ENCODE data around the gene BMP7.

BMP7 gene

DNA sequence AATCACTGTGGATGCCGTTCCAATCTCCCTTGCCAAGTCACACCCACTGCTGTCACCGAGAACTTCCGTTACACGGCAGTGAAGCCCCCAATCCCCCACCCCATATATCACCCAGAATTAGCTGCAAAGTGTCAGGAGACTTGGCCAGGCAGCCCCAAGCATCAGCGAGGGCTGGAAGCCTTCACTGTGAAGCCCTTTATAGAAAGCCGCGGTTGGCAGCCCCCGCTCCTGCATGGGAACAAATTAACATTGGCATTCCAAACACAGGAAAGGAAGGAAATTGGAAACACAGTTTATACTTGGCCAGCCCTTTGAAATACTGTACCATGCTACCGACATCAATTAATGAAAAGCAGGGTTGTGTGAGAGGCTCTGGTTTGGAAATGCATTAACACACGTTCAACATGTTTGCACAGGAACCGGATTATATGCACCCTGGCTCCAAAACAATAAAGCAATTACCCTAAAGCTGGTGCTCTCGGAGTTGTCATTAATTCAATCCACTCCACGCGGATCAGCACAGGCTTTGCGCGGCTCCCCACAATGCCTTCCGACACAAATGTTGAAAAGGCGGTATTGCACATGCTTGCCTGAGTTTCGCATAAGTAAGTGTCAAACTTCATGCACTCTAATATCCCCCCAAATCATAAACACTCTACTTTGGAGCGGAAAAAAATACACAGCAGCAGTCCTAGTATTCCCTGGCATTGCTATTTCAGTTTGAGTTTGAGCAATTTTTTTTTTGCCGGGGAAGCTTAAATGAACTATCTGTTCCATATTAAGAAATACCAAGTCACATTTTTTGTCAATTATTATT lies 7.1 kb downstream of the BMP7 start:
- Histone ChIP-seq H3K9ac (ENCODE audit: low read length in 2 of 2) (no peak overlapping the region), H3K27me3 (ENCODE audit: control insufficient read depth in 1 of 2, insufficient read depth in 2 of 2, low read length in 2 of 2) (peaks cover 47 to 65% of the 10 kb centered on the region in 2 donors)

GRCh38 chr20:57257701-57258453 lies 8.6 kb downstream of the BMP7 start:
- H3K9ac ChIP-seq (ENCODE audit: low read length in 2 of 2): no peak overlapping the region
- no peaks in the 10 kb centered on the region for H3K9me3 ChIP-seq (ENCODE audit: control insufficient read depth in 2 of 2, low read length in 2 of 2)
- no peak overlapping the region for H3K4me3 ChIP-seq (ENCODE audit: low read length in 2 of 2)
- peaks cover 41 to 52% of the 10 kb centered on the region in 2 donors for H3K27me3 ChIP-seq (ENCODE audit: control insufficient read depth in 1 of 2, insufficient read depth in 2 of 2, low read length in 2 of 2)
- no peaks in the 10 kb centered on the region for H3K36me3 ChIP-seq (ENCODE audit: control insufficient read depth in 2 of 2, insufficient read depth in 2 of 2, low read length in 2 of 2)
- peaks cover 7% of the 10 kb centered on the region for H3K4me1 ChIP-seq (ENCODE audit: control insufficient read depth, insufficient read depth, low read length)
- no peak overlapping the region for H3K27ac ChIP-seq (ENCODE audit: low read length)

More for the DNA sequence above, 7.1 kb downstream of the BMP7 start:
- peaks cover 7% of the 10 kb centered on the region for H3K4me1 ChIP-seq (ENCODE audit: control insufficient read depth, insufficient read depth, low read length)
- H3K27ac ChIP-seq (ENCODE audit: low read length): no peak overlapping the region
- no peaks in the 10 kb centered on the region for H3K36me3 ChIP-seq (ENCODE audit: control insufficient read depth in 2 of 2, insufficient read depth in 2 of 2, low read length in 2 of 2)
- H3K4me3 ChIP-seq (ENCODE audit: low read length in 2 of 2): no peak overlapping the region
- no peaks in the 10 kb centered on the region for H3K9me3 ChIP-seq (ENCODE audit: control insufficient read depth in 2 of 2, low read length in 2 of 2)

DNA sequence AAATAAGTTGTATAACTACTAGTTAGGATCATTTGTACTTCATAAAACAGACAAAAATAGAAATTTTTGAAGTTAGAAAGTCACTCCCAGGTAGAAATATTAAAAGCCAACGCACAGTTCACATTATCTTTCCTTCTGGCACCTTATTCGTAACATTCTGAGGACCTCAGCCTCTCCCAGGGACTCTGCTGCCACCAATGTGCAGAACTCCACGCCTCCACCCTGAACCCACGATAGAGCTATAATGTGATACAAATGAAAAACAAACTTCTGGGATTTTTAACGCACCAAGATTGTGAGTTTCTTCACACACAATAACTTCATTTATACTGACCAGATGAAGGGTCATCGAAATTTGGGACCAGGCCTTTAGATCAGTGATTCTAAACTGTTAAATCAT lies 9.5 kb downstream of the BMP7 start:
- Histone ChIP-seq H3K27me3 (ENCODE audit: control insufficient read depth in 1 of 2, insufficient read depth in 2 of 2, low read length in 2 of 2) (peaks cover 33 to 43% of the 10 kb centered on the region in 2 donors), H3K9ac (ENCODE audit: low read length in 2 of 2) (no peak overlapping the region), H3K9me3 (ENCODE audit: control insufficient read depth in 2 of 2, low read length in 2 of 2) (no peaks in the 10 kb centered on the region), H3K27ac (ENCODE audit: low read length) (no peak overlapping the region), H3K4me3 (ENCODE audit: low read length in 2 of 2) (no peak overlapping the region), H3K36me3 (ENCODE audit: control insufficient read depth in 2 of 2, insufficient read depth in 2 of 2, low read length in 2 of 2) (no peaks in the 10 kb centered on the region), H3K4me1 (ENCODE audit: control insufficient read depth, insufficient read depth, low read length) (peaks cover 7% of the 10 kb centered on the region)

DNA sequence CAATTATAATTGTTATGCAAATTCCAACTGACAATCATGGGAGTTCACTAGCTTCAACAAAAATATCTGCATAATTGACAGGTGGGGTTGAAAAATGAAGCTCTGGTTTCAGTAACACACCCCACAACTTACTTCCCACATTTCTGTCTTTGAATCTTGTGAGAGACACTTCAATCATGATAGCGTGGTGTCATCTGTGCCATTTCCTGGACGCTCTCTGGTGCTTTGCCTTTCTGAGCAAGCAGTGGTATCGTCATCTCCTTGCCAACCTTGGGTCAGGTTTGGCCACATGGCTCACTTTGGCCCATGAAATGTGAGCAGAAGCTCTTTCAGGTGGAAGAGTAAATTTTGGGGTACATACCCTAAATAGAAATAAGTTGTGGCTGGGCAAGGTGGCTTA lies 10.2 kb downstream of the BMP7 start:
- Histone ChIP-seq H3K27ac (ENCODE audit: low read length) (no peak overlapping the region), H3K9me3 (ENCODE audit: control insufficient read depth in 2 of 2, low read length in 2 of 2) (no peaks in the 10 kb centered on the region), H3K4me1 (ENCODE audit: control insufficient read depth, insufficient read depth, low read length) (peaks cover 7% of the 10 kb centered on the region), H3K36me3 (ENCODE audit: control insufficient read depth in 2 of 2, insufficient read depth in 2 of 2, low read length in 2 of 2) (no peaks in the 10 kb centered on the region), H3K27me3 (ENCODE audit: control insufficient read depth in 1 of 2, insufficient read depth in 2 of 2, low read length in 2 of 2) (peaks cover 29 to 40% of the 10 kb centered on the region in 2 donors), H3K4me3 (ENCODE audit: low read length in 2 of 2) (no peak overlapping the region), H3K9ac (ENCODE audit: low read length in 2 of 2) (no peak overlapping the region)

GRCh38 chr20:57255183-57255582 lies 11.3 kb downstream of the BMP7 start:
- no peaks in the 10 kb centered on the region for H3K9me3 ChIP-seq (ENCODE audit: control insufficient read depth in 2 of 2, low read length in 2 of 2)
- no peak overlapping the region for H3K9ac ChIP-seq (ENCODE audit: low read length in 2 of 2)
- no peaks in the 10 kb centered on the region for H3K36me3 ChIP-seq (ENCODE audit: control insufficient read depth in 2 of 2, insufficient read depth in 2 of 2, low read length in 2 of 2)
- H3K27ac ChIP-seq (ENCODE audit: low read length): no peak overlapping the region
- peaks cover 21 to 30% of the 10 kb centered on the region in 2 donors for H3K27me3 ChIP-seq (ENCODE audit: control insufficient read depth in 1 of 2, insufficient read depth in 2 of 2, low read length in 2 of 2)
- peaks cover 7% of the 10 kb centered on the region for H3K4me1 ChIP-seq (ENCODE audit: control insufficient read depth, insufficient read depth, low read length)
- no peak overlapping the region for H3K4me3 ChIP-seq (ENCODE audit: low read length in 2 of 2)

- Histone ChIP-seq H3K36me3 (ENCODE audit: control insufficient read depth in 2 of 2, insufficient read depth in 2 of 2, low read length in 2 of 2) (no peaks in the 10 kb centered on the region), H3K9ac (ENCODE audit: low read length in 2 of 2) (no peak overlapping the region), H3K4me3 (ENCODE audit: low read length in 2 of 2) (no peak overlapping the region), H3K9me3 (ENCODE audit: control insufficient read depth in 2 of 2, low read length in 2 of 2) (peaks cover 0 to 4% of the 10 kb centered on the region in 2 donors), H3K27me3 (ENCODE audit: control insufficient read depth in 1 of 2, insufficient read depth in 2 of 2, low read length in 2 of 2) (peaks cover 8 to 12% of the 10 kb centered on the region in 2 donors), H3K27ac (ENCODE audit: low read length) (no peak overlapping the region), H3K4me1 (ENCODE audit: control insufficient read depth, insufficient read depth, low read length) (no peaks in the 10 kb centered on the region)
These were observed 13.8 kb downstream of the BMP7 start for GRCh38 chr20:57252559-57253162.

GRCh38 chr20:57251949-57252348 lies 14.5 kb downstream of the BMP7 start:
- H3K4me3 ChIP-seq (ENCODE audit: low read length in 2 of 2): no peak overlapping the region
- H3K9me3 ChIP-seq (ENCODE audit: control insufficient read depth in 2 of 2, low read length in 2 of 2): peaks cover 0 to 4% of the 10 kb centered on the region in 2 donors
- H3K4me1 ChIP-seq (ENCODE audit: control insufficient read depth, insufficient read depth, low read length): no peaks in the 10 kb centered on the region
- no peak overlapping the region for H3K9ac ChIP-seq (ENCODE audit: low read length in 2 of 2)
- H3K27ac ChIP-seq (ENCODE audit: low read length): no peak overlapping the region
- H3K27me3 ChIP-seq (ENCODE audit: control insufficient read depth in 1 of 2, insufficient read depth in 2 of 2, low read length in 2 of 2): peaks cover 8 to 12% of the 10 kb centered on the region in 2 donors
- H3K36me3 ChIP-seq (ENCODE audit: control insufficient read depth in 2 of 2, insufficient read depth in 2 of 2, low read length in 2 of 2): no peaks in the 10 kb centered on the region

DNA sequence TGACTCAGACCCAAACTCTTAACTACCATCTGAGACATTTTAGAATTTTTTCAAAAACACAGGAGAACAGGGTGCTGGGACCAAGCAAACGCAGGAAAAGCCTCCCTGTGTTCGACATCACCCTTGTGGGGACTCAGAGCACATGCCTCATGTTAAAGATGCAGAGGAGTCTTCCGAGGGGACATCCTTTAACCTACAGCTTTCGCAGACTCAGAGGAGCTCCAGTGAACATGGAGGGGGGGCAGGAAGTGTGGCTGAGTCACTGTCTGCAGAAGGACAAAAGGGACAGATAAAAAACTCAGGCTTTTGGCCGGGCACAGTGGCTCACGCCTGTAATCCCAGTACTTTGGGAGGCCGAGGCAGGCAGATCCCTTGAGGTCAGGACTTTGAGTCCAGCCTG lies 15.1 kb downstream of the BMP7 start:
- Histone ChIP-seq H3K27me3 (ENCODE audit: control insufficient read depth in 1 of 2, insufficient read depth in 2 of 2, low read length in 2 of 2) (peaks cover 8 to 12% of the 10 kb centered on the region in 2 donors), H3K4me3 (ENCODE audit: low read length in 2 of 2) (no peak overlapping the region), H3K9ac (ENCODE audit: low read length in 2 of 2) (no peak overlapping the region), H3K27ac (ENCODE audit: low read length) (no peak overlapping the region), H3K4me1 (ENCODE audit: control insufficient read depth, insufficient read depth, low read length) (no peaks in the 10 kb centered on the region), H3K9me3 (ENCODE audit: control insufficient read depth in 2 of 2, low read length in 2 of 2) (peaks cover 0 to 4% of the 10 kb centered on the region in 2 donors), H3K36me3 (ENCODE audit: control insufficient read depth in 2 of 2, insufficient read depth in 2 of 2, low read length in 2 of 2) (no peaks in the 10 kb centered on the region)

DNA sequence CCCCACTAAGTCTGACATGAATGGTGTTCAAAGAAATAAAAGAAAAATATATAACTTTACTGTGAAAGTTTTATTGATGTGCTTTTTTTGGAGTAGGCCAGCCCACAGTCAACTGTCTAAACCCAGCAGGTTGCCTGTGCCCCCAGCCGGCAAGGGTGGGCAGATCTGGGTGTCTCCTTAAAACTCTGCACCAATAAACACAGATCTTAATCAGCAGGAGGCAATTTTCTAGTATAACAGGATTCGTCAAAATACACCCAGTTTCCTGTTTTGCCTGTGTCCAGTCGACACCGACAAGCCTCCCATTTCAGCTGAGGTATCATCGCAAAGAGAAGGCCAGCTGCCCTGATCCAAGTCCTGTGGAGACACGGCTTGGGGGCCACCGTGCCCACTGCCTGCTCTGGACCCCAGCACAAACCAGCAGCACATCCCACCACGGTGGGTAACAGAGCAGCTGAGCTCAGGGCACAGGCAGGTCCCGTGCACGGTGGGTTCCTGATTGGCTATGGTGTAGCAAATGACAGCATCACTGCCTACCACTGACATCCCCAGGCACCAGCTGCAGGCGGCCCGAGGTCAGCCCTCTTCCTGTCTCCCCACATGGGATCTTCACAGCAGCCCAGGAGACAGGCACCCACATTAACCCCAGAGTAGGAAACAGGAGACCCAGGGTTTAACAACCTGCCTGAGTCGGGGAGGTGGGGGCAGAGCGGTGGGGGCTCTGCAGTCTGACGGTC lies 15.7 kb downstream of the BMP7 start:
- no peaks in the 10 kb centered on the region for H3K36me3 ChIP-seq (ENCODE audit: control insufficient read depth in 2 of 2, insufficient read depth in 2 of 2, low read length in 2 of 2)
- H3K9ac ChIP-seq (ENCODE audit: low read length in 2 of 2): no peak overlapping the region
- peaks cover 0 to 4% of the 10 kb centered on the region in 2 donors for H3K9me3 ChIP-seq (ENCODE audit: control insufficient read depth in 2 of 2, low read length in 2 of 2)
- H3K4me1 ChIP-seq (ENCODE audit: control insufficient read depth, insufficient read depth, low read length): no peaks in the 10 kb centered on the region
- H3K27ac ChIP-seq (ENCODE audit: low read length): no peak overlapping the region
- H3K4me3 ChIP-seq (ENCODE audit: low read length in 2 of 2): no peak overlapping the region
- H3K27me3 ChIP-seq (ENCODE audit: control insufficient read depth in 1 of 2, insufficient read depth in 2 of 2, low read length in 2 of 2): peaks cover 5 to 12% of the 10 kb centered on the region in 2 donors

DNA sequence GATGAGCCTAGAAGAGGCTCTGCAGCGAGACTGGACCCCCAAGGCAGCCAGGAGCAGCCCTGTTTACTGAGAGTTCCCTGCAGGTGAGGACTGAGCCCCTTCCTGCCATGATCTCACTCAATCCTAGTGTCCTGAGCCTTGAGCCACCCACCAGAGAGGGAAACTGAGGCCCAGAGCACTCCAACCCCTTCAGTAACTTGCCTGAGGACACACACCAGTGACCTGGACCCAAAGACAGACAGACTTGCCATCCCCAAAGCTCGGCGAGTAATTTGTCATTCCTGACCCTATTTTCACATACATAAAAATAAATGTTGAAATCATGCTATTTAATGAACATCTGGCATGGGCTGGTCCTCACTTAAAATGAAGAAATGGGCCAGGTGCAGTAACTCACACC lies 16.7 kb downstream of the BMP7 start:
- Histone ChIP-seq H3K36me3 (ENCODE audit: control insufficient read depth in 2 of 2, insufficient read depth in 2 of 2, low read length in 2 of 2) (no peaks in the 10 kb centered on the region), H3K4me3 (ENCODE audit: low read length in 2 of 2) (no peak overlapping the region), H3K4me1 (ENCODE audit: control insufficient read depth, insufficient read depth, low read length) (no peaks in the 10 kb centered on the region), H3K9ac (ENCODE audit: low read length in 2 of 2) (no peak overlapping the region), H3K27ac (ENCODE audit: low read length) (no peak overlapping the region), H3K9me3 (ENCODE audit: control insufficient read depth in 2 of 2, low read length in 2 of 2) (peaks cover 0 to 4% of the 10 kb centered on the region in 2 donors), H3K27me3 (ENCODE audit: control insufficient read depth in 1 of 2, insufficient read depth in 2 of 2, low read length in 2 of 2) (peaks cover 0 to 7% of the 10 kb centered on the region in 2 donors)
